ENCODE results near the gene AK6.
"Not testable (repeated sequence)": the region's sequence is repeated elsewhere in the genome, so short reads cannot be mapped to it uniquely, and the experiment has no call there.

Gene AK6

GRCh38 chr5:69369340-69370121, at the start of gene AK6, which contains the start of the genes RAD17 and TAF9:
TSS of gene AK6 (minus strand) at chr5:69369520. CDS start at chr5:69369490, 30 bp downstream.
TSS of gene RAD17 (plus strand) at chr5:69369818. CDS start at chr5:69372209, 2,391 bp downstream.
TSS of gene TAF9 (minus strand) at chr5:69369520. CDS start at chr5:69365737, 3,783 bp downstream.
- FAIRE-seq (peak; percentile 76), DNase-seq (ENCODE audit: insufficient read length, low spot score) (peak; percentile 91)

GRCh38 chr5:69418554-69418953, 49.2 kb upstream of the AK6 start:
- FAIRE-seq (no peak), DNase-seq (ENCODE audit: insufficient read length, low spot score) (no peak)

GRCh38 chr5:69416699-69417098, 47.4 kb upstream of the AK6 start:
- DNase-seq (ENCODE audit: insufficient read length, low spot score) (no peak), FAIRE-seq (no peak)

DNA sequence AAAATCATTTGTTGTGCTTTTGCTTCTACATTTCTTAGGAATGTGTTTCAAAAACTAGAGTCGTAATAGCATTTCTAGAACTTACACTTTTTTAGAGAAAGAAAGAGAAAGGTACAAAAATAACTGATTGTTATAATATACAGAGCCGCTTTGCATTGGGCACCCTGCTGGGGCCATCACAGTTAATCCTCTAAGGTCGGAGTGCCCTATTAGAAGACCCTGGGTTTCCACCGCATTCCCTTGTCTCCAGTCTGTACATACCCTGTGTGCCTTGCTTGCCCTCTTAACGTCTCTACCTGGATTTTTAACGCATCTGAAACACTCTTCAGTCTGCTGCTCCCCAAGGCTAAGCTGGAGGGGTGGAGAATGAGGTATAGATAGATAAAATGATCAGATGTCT, 46.9 kb upstream of the AK6 start:
- DNase-seq (ENCODE audit: insufficient read length, low spot score) (no peak), FAIRE-seq (no peak)

GRCh38 chr5:69415584-69415958, 46.3 kb upstream of the AK6 start:
- no peak for FAIRE-seq
- DNase-seq (ENCODE audit: insufficient read length, low spot score), result no peak

DNA sequence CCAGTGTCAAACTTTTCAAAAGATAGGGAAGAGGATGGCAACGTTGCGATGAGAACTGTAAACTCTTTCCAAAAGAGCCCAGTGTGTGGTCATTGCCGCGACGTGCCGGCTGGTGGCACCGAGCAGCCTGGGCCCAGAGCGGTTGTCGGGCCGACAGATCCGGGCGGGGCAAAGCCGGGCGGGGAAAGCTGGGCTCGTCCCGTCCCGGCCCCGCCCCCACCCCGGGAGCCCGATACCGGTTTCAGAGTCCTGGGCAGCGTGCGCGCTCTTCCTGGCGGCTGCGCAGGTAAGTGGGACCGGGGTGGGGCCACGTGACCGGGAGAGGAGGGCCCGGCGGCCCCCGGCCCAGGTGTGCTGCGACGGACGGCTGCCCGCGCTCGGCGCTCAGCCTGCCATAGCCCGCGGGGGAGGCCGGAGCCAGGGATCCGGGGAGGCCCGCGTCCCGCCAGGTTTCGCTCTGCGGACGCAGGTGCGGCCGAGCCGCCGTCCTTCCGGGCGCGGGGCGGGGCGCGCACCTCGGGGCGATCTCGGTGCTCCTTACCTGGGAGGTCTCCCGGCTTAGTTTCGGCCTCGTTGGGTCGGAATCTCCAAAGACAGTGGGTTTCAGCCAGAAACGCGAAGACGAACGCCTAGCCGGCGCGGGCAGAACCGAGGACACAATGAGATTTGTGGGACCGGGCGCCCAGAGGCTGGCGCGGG, 45.7 kb upstream of the AK6 start, which contains the start of gene MARVELD2:
MARVELD2 (plus strand) TSS at position 232 of the 699 bp plus-strand sequence. CDS start 4,270 bp downstream, outside the sequence.
- DNase-seq (ENCODE audit: insufficient read length, low spot score), result peak; percentile 26
- no peak for FAIRE-seq

- FAIRE-seq (no peak), DNase-seq (ENCODE audit: insufficient read length, low spot score) (no peak)
These were observed 35.5 kb upstream of the AK6 start for GRCh38 chr5:69404659-69405330.

DNA sequence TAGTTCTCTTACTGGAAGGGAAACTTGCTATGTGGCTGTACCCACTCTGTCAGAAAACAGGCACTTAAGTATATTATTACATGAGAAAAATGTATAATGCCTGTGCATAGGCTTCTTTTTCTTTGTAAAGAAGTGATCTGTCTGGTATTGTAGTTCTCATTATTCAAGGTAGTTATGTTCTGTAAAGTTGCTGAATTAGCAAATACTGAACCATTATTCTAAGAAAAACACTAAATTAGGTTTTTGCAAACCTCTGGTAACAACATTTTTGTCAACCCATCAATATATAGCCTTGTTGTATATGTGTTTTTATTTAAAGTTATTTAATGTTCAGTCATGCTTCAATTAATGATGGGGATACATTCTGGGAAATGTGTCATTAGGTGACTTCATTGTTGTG, 9.1 kb upstream of the AK6 start:
- no peak for DNase-seq (ENCODE audit: insufficient read length, low spot score)
- no peak for FAIRE-seq

DNA sequence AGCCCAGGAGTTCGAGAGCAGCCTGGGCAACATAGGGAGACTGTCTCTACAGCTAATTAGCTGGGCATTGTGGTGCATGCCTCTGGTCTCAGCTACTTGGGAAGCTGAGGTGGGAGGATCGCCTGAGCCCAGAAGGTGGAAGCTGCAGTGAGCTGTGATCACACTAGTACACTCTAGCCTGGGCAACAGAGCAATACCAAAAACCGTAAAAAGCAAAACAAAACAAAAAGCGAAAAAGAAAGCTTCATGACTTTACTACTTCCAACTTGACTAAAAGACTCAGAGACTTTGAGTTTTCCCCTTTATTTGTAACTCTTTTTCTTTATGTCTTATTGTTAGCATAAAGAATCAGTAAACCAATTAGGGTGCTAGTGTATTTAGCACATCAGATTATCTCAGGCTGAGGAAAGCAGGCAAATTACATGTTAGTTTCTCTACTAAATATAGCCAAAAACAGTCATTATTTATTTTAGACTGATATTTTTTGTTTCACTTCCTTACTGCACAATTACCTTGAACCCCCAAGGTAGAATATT, 5.7 kb upstream of the AK6 start:
- FAIRE-seq, result no peak

GRCh38 chr5:69372394-69372793, 3.1 kb upstream of the AK6 start:
- DNase-seq (ENCODE audit: insufficient read length, low spot score) (no peak), FAIRE-seq (no peak)

More for the DNA sequence above, 5.7 kb upstream of the AK6 start:
- DNase-seq (ENCODE audit: insufficient read length, low spot score), result no peak

GRCh38 chr5:69370335-69370734, 1.0 kb upstream of the AK6 start:
- FAIRE-seq, result not testable (repeated sequence)

GRCh38 chr5:69368458-69369339, 621 bp downstream of the AK6 start:
- FAIRE-seq (no peak), DNase-seq (ENCODE audit: insufficient read length, low spot score) (peak; percentile 5)

More at GRCh38 chr5:69370335-69370734, 1.0 kb upstream of the AK6 start:
- DNase-seq (ENCODE audit: insufficient read length, low spot score), result not testable (repeated sequence)

DNA sequence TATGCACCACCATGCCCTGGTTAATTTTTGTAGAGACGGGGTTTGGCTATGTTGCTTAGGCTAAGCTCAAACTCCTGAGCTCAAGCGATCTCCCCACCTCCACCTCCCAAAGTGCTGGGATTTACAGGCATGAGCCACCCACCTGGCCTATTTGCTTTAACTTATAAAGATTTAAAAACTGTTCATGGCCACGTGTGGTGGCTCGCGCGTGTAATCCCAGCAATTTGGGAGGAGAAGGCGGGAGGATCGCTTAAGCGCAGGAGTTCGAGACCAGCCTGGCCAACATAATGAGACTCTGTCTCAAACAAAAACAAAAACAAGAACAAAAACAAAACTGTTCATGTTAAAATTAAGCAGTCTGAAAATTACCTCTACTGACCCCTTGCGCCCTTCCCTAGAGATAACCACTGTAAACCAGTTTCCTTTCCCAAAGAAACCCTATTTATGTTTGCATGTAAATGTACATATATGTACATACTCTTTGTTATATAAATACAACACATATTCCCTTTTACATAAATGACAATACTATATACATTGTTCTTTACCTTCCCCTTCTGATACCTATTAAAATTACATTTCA, 1.5 kb downstream of the AK6 start:
- no peak for FAIRE-seq
- no peak for DNase-seq (ENCODE audit: insufficient read length, low spot score)

- FAIRE-seq, result peak; percentile 48
- DNase-seq (ENCODE audit: insufficient read length, low spot score), result no peak
These were observed 4.5 kb downstream of the AK6 start for GRCh38 chr5:69364850-69365249.

DNA sequence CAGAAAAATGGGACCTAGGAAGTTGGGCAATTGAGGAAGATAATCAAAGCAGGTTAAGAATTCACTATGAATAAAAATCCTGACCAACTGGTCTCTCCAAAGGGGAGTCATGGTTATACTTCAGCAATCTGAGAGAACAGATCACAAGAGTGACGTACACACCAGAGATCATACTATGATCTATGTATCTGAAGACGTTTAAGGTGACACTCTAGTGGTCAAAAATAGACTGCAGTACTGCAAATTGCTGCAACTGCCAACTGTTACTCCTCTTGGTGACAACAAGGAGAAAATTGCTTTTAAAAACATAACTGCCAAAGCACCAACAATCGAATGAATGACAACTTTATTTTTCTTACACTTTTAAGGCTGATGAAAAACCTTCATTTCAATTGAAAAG, 4.9 kb downstream of the AK6 start:
- no peak for FAIRE-seq
- peak; percentile 11 for DNase-seq (ENCODE audit: insufficient read length, low spot score)

DNA sequence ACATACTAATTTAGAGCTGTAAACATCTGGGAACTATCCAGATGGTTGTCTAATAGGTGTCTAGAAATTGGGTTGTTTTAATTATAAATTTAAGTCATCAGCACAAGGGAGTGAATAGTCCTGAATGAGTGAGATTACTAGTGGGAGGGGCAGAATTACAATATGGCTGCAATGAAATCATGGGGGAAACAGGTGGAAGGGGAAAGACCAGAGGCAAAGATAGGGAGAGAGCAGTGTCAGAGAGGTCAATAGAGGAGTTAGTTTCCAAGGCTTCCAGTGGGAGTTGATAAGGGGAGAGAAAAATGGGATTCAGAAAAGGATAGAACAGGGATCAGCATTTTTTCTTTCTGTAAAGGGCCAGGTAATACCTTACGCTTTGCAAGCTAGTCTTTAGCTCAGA, 8.9 kb downstream of the AK6 start:
- FAIRE-seq, result no peak
- DNase-seq (ENCODE audit: insufficient read length, low spot score), result no peak

DNA sequence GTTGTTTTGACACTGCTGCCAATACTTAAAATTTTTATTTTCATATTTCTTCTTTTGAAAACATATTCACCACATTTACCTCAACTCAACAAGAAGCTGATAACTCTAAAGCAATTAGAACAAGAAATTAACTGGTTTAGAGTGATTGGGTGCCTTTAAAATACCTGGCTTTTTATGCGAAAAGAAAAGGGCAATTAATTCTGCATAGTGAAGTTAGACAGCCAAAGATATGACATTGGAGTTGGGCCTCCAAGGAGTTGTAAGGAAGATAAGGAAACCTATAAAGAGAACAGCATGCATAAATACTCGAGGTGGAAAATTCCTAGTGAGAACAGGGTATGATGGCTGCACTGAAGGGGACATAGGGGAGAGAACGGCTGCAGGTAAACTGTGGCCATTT, 9.6 kb downstream of the AK6 start:
- DNase-seq (ENCODE audit: insufficient read length, low spot score) (no peak), FAIRE-seq (no peak)

- FAIRE-seq (no peak), DNase-seq (ENCODE audit: insufficient read length, low spot score) (no peak)
These were observed 18.7 kb downstream of the AK6 start for GRCh38 chr5:69350664-69351063.

DNA sequence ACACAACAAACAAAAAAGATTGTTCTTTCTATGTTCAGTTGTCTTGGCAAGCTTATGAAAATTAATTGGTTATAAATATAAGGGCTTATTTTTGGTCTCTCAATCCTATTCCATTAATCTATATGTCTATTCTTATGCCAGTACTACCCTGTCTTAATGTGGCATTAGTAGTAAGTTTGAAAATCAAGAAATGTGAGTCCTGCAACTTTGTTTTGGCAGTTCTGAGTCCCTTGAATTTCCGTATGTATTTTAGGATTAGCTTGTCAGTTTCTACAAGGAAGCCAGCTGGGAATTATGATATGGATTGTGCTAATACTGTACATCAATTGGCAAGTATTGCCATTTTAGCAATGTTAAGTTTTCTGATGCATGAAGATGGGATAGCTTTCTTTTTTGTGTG, 26.2 kb downstream of the AK6 start:
- FAIRE-seq (no peak), DNase-seq (ENCODE audit: insufficient read length, low spot score) (no peak)
